ACC112 (cell line): ENCODE measurements around the gene MAML2.

Experiments used
- H2AFZ ChIP-seq: fragments of 200-600 bp; sonication (generic); one replicate; pipeline ENCODE4 v1.6.0; 2017; ENCODE audit warnings: antibody characterized with exemption, low read length; ENCODE audit not compliant: unreplicated experiment
- H3K27ac ChIP-seq: fragments of 200-600 bp; sonication (generic); 2 replicates; pipeline ENCODE4 v1.5.1; 2014; ENCODE audit warnings: low read depth, mild to moderate bottlenecking, antibody characterized with exemption, low read length, moderate library complexity
- H3K27me3 ChIP-seq: fragments of 200-600 bp; sonication (generic); 2 replicates; pipeline ENCODE4 v1.6.1; 2014; ENCODE audit warnings: mild to moderate bottlenecking, antibody characterized with exemption, low read length, moderate library complexity, mixed read lengths; ENCODE audit not compliant: insufficient read depth
- H3K36me3 ChIP-seq: fragments of 200-600 bp; sonication (generic); 2 replicates; pipeline ENCODE4 v1.6.1; 2016; ENCODE audit warnings: mild to moderate bottlenecking, antibody characterized with exemption, low read length, moderate library complexity, mixed read lengths; ENCODE audit not compliant: insufficient read depth
- H3K4me1 ChIP-seq: fragments of 200-600 bp; sonication (generic); one replicate; pipeline ENCODE4 v1.6.1; 2016; ENCODE audit warnings: low read length, mixed read lengths; ENCODE audit not compliant: insufficient read depth, unreplicated experiment, control insufficient read depth
- H3K4me3 ChIP-seq: fragments of 200-600 bp; sonication (generic); 2 replicates; pipeline ENCODE4 v1.5.1; 2014; ENCODE audit warnings: mild to moderate bottlenecking, low read depth, low read length
- H3K79me2 ChIP-seq: fragments of 200-600 bp; sonication (generic); one replicate; pipeline ENCODE4 v1.6.0; 2016; ENCODE audit warnings: low read length; ENCODE audit not compliant: control insufficient read depth, unreplicated experiment, insufficient read depth

MAML2 gene

DNA sequence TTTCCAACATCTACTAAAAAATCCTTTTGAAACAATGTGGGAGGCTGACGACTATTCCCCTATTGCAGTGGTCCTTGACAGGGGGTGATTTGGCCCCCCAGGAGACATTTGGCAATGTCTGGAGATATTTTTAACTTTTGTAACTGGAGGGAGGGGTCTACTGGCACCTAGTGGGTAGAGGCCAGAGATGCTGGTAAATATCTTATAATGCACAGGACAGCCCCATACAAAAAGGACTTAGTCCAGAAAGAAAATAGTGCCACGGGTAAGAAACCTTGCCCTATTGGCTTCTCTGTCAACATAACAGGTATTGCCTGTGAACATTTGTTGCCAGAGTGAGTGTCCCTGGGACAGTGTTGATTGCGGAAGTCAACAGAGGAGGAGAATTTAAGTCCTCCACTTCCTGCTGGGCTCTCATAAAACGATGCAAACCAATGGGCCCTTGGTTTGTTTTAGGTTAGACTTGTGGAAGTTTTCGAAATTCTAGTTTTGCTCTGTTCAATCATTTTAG, 101.6 kb downstream of the MAML2 start:
- Histone ChIP-seq H2AFZ (no peak overlapping the region), H3K4me3 (no peak overlapping the region), H3K27ac (peak overlapping the region; percentile 75; the same call in 1 of the 2 replicates), H3K36me3 (no peaks in the 10 kb centered on the region), H3K27me3 (no peaks in the 10 kb centered on the region), H3K4me1 (peaks cover 62% of the 10 kb centered on the region), H3K79me2 (peaks cover 81% of the 10 kb centered on the region)

DNA sequence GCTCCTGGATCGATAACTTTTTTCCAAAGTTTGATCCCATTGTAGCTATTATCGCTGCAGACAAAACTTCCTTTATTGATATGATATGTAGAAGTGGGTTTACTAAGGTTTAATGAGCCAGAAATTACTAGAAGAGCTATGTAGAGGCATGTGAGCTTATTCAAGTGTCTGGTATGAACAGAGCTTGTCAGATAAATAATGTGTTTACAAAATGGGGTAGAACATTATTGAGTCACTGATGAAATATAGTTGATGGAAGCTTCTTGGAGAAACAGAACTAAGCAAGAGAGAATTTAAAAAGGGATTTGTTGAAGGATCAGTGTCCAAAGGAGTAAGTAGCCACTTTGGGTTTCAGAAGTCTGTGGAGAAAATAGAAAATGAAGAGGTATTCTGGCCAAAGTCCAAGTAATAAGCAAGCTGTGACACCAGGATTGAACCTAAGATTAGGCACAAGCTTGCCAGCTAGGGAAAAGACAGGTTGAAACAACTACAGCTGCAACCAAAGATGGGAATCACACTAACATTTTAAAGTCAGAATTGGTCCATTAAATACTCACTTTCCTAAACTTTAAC, 104.3 kb downstream of the MAML2 start:
- Histone ChIP-seq H3K4me1 (peaks cover 68% of the 10 kb centered on the region), H3K36me3 (peaks cover 3% of the 10 kb centered on the region; the same call in 1 of the 2 replicates), H3K27me3 (no peaks in the 10 kb centered on the region), H3K79me2 (peaks cover 86% of the 10 kb centered on the region), H3K4me3 (no peak overlapping the region), H2AFZ (no peak overlapping the region), H3K27ac (peak overlapping the region; percentile 28)

- no peak overlapping the region for H3K27ac ChIP-seq
- H2AFZ ChIP-seq = no peak overlapping the region
- H3K79me2 ChIP-seq = peaks cover 88% of the 10 kb centered on the region
- H3K4me3 ChIP-seq = no peak overlapping the region
- H3K4me1 ChIP-seq = peaks cover 65% of the 10 kb centered on the region
- peaks cover 5% of the 10 kb centered on the region for H3K36me3 ChIP-seq
- H3K27me3 ChIP-seq = no peaks in the 10 kb centered on the region
These were observed 105.2 kb downstream of the MAML2 start for GRCh38 chr11:96237766-96238266.

- Histone ChIP-seq H3K79me2 (peaks cover 84% of the 10 kb centered on the region), H3K27ac (0 out of 2 replicates have a peak overlapping the region, but pooled peaks have one; percentile 4), H2AFZ (no peak overlapping the region), H3K4me3 (no peak overlapping the region), H3K4me1 (peaks cover 54% of the 10 kb centered on the region), H3K27me3 (no peaks in the 10 kb centered on the region), H3K36me3 (peaks cover 8% of the 10 kb centered on the region)
These were observed 107.2 kb downstream of the MAML2 start for GRCh38 chr11:96235751-96236150.

DNA sequence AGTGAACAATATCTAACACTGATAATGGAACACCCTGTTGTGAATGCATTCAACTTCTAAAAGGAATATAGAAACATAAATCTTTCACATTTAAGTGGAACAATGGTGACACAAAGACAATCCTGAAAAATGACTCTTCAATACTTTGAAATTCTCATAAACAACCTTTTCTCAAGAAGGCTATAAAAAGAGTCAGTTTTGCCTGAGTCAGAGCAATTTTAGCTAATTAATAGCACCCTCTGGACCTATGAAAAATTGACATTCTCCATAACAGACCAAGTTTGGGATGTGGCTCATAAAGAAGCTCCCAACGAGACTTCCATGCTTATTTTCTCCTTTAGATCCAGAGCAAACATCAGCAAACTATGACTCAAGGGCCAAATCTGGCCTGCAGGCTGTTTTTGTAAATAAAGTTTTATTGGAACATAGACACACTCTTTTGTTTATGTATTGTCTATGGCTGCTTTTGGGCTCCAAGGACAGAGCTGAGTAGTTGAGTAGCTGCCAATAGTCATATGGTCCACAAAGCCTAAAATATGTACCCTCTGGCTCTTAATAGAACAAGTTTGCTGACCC, 108.0 kb downstream of the MAML2 start:
- Histone ChIP-seq H3K27me3 (no peaks in the 10 kb centered on the region), H3K27ac (0 out of 2 replicates have a peak overlapping the region, but pooled peaks have one; percentile 4), H3K4me1 (peaks cover 60% of the 10 kb centered on the region), H3K36me3 (peaks cover 8% of the 10 kb centered on the region), H3K4me3 (no peak overlapping the region), H2AFZ (no peak overlapping the region), H3K79me2 (peaks cover 85% of the 10 kb centered on the region)

- no peak overlapping the region for H3K27ac ChIP-seq
These were observed 110.9 kb downstream of the MAML2 start for GRCh38 chr11:96232132-96232531.

DNA sequence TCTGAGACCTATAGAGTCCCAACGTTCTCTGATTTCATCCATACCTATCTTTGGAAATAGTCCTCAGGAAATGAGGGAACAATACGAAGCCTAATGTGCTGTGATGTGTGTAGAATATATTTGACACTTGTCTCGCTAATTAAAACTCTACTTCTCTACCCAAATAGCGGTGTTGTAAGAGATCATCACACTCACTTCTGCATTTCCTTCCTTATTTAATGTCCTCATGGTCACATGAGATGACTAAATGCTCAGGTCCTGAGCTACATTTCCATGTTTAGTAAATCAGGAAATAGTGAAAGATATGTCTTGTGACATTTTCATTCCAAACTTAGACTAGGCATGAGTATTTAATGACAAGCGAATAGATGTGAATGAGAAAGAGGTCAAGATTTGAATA, 112.3 kb downstream of the MAML2 start:
- Histone ChIP-seq H3K27me3 (no peaks in the 10 kb centered on the region), H3K27ac (peak overlapping the region; percentile 98), H2AFZ (no peak overlapping the region), H3K79me2 (peaks cover 71% of the 10 kb centered on the region), H3K4me1 (peaks cover 64% of the 10 kb centered on the region), H3K4me3 (no peak overlapping the region), H3K36me3 (peaks cover 8% of the 10 kb centered on the region)

More at GRCh38 chr11:96232132-96232531, 110.9 kb downstream of the MAML2 start:
- H3K4me1 ChIP-seq = peaks cover 61% of the 10 kb centered on the region
- no peaks in the 10 kb centered on the region for H3K27me3 ChIP-seq
- no peak overlapping the region for H2AFZ ChIP-seq
- H3K79me2 ChIP-seq = peaks cover 73% of the 10 kb centered on the region
- H3K36me3 ChIP-seq = peaks cover 8% of the 10 kb centered on the region
- no peak overlapping the region for H3K4me3 ChIP-seq

DNA sequence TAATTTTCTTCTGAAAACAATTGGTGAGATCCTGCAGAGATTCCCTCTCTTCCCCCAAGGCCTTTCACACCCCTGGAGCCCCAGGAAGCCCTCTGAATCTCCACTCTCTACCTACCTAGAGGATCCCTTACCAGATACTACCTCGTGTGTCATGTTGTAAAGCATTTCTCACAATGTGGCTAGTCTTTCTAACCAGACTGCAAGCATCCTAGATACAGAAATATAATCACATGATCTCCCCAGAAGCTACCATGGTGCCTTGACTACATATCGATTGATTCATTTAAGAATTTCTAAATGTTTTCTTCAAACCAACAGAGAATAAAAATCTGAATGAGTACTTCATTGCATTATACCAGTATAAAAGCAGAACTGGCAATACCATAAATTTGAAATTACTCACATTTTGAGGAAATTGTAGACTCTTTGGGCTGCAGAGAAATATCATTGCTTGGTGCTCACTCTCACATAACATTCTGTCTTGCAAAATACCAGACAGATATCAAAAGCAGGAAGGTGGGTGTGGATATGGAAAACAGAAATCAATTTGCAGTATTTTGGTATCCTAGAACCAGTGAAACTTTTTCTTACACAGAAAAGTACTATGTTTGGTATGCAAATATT, 113.5 kb downstream of the MAML2 start:
- Histone ChIP-seq H3K79me2 (peaks cover 72% of the 10 kb centered on the region), H2AFZ (no peak overlapping the region)

DNA sequence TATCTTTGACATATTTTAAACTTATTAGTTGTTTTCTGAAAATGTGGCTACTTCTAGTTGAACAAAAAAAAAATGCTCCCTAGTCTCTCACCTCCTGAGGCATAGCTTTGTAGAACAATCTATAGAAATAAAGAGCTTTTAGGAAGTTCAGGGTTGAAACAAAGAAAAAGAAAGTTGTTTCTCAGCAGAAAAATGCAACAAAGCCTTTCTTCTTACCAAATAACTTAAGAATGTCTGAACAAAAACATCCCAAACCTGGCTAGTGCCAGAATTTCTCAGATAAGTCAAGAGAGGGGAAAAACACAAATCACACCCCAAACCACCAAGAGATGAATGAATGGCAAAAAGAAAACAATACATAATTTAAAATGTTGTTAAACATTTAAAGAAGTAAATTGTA, 114.1 kb downstream of the MAML2 start:
- Histone ChIP-seq H3K36me3 (peaks cover 7% of the 10 kb centered on the region), H3K4me3 (peak overlapping the region; percentile 54), H3K79me2 (peaks cover 73% of the 10 kb centered on the region), H3K4me1 (peaks cover 56% of the 10 kb centered on the region), H2AFZ (no peak overlapping the region), H3K27ac (peak overlapping the region; percentile 98), H3K27me3 (no peaks in the 10 kb centered on the region)

More for the DNA sequence above, 113.5 kb downstream of the MAML2 start:
- peak overlapping the region; percentile 98 for H3K27ac ChIP-seq
- peaks cover 56% of the 10 kb centered on the region for H3K4me1 ChIP-seq
- H3K27me3 ChIP-seq = no peaks in the 10 kb centered on the region
- peak overlapping the region; percentile 32; the same call in 1 of the 2 replicates for H3K4me3 ChIP-seq
- peaks cover 8% of the 10 kb centered on the region for H3K36me3 ChIP-seq

- peak overlapping the region; percentile 98 for H3K27ac ChIP-seq
These were observed 114.5 kb downstream of the MAML2 start for GRCh38 chr11:96228473-96228891.

More at GRCh38 chr11:96228473-96228891, 114.5 kb downstream of the MAML2 start:
- H3K36me3 ChIP-seq = peaks cover 5% of the 10 kb centered on the region
- peak overlapping the region; percentile 29 for H2AFZ ChIP-seq
- no peaks in the 10 kb centered on the region for H3K27me3 ChIP-seq
- peaks cover 59% of the 10 kb centered on the region for H3K4me1 ChIP-seq
- H3K4me3 ChIP-seq = peak overlapping the region; percentile 54
- peaks cover 73% of the 10 kb centered on the region for H3K79me2 ChIP-seq
